GM21529 (cell line): ENCODE data around the gene PAX3.
"Not testable (repeated sequence)": the region's sequence is repeated elsewhere in the genome, so short reads cannot be mapped to it uniquely, and the experiment has no call there.

Experiments
- ATAC-seq: cut with Tn5 transposase; IDR thresholded peaks from one replicate; pipeline ENCODE4 v1.9.1; 2021; ENCODE audit not compliant: unreplicated experiment

Gene PAX3

DNA sequence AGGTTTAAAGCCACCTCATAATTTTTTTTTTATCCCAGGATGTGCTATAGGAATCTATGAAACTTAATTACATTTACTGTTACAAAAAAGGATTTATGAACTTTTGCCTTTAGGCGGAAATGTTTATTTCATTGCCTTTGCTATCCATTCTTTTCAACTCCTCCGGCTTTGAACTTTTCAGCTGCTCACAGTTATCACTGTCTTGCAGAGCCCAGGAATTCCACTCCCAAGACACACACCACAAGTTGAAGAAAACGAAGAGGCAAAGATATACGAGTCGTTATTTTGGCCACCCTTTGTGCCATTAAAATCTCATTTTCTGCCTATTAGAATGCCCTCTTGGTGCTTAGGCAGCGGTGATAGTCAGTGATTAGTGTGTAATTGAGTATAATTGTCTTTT, 80.0 kb downstream of the PAX3 start:
- ATAC-seq = no peak

DNA sequence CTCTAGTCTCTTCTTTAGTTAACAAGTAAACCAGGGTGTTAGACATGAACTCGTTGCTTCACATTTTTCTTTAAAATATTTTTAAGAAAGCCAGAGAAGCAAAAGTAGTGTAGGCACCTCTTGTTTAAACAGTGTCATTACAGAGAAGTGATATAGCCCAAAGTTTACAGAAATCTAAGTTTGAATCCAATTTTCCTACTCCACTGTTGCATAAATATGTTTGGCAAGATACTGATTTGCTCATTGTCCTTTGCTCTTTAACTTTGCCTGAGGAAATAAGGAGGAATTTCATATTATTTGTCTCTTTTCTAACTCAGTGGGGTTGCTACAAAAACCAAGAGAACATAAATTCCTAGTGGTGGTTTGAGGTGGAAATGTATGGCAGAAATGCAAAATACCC, 81.1 kb downstream of the PAX3 start:
- no peak for ATAC-seq

DNA sequence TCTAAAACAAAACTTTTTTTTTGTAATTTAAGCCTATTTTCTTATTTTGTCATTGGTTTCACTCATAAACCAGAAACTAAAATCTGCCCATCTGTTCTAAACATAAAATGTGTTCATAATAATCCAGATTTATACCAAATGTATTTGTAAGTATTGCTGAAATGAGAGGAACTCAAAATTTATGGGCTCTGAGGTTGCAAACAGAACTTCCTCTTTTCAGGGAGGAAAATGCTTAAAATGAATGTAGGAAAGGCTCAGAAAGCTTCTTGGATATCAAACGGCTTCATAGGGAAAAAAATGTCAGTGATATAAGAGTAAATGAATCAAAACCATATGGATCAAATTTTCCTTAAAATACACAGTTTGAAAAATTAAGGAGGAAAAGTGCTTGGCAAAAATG, 83.9 kb downstream of the PAX3 start:
- ATAC-seq = no peak

DNA sequence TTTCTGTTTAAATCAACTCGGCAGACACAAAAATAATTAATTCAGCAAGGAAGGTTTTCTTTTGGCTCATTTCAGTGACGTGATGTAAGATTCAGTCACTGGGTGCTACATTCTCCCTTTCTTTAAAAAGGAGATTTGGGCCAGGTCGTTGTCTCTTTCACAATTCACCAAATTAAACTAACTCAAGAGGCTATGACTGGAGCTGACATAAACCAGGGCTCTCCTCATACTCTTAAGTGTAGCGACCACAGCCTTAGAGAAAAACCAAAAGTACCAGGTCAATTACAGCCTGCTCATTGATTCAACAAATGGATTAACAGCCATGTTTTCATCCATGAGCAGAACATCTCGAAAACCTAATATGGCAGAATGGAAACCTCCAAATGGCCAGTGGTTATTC, 85.7 kb downstream of the PAX3 start:
- ATAC-seq = no peak

DNA sequence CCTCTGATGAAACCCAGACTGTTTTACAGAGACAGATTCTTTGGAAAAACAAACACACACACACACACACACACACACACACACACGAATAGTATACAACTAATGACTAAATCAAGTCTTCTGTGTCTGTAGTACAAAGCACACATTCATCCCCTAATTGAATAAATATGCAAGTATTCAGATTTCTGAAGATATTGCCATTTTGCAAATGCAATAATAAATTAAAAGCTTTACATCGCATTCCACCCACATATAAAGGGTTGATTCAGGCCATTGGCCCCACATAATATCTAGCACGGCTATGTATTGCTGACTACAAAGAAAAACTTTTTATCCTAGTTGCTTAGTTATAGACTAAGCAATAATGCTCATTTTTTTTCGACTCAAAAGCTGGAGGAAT, 86.2 kb downstream of the PAX3 start:
- no peak for ATAC-seq

DNA sequence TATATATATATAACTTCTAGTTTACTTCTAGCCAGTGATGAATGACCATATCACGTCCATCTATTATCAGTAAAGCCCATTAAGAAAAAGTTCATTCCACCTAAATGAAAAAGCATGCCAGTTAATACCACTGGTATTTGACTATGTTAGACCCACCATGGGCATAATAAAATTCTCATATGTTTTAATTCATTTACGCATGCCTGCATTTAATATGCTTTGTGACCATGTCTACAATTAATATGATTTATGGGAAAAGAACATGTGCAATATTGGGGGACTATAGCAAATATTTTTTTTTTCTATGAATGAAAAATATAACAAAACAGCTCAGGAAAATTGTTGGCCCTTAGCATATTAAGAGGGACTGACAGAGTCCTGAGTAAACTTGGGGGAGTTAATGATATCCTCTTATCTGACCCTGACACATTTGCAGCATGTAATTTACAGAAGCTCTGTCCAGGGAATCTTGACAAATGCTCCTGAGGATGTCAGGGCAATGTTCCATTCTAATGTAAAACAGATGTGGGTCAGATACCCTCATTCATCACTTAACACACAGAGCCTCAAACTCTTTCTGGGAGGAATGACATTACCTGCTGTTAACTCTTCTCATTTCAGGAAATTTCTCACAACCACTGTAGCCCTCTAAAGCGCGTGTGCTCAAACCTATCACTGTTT, 90.6 kb downstream of the PAX3 start:
- no peak for ATAC-seq

DNA sequence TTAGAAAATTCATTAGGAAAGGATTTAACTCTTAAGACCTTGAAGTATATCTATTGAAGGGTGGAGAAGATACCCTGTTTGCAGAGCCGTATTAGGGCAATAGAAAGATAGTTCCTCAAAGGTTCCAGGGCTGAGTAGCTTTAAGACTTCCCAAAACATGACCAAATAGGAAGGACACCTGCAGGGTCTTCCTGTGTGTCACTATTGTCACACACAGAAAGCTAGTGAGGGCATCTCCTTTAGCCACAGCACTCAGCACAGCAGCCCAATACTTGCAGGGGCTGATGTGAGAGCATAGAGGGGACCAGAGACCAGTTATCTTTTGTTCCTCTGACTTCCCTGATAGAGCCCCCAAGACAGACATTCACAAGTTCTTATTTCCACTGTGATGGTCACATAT, 93.7 kb downstream of the PAX3 start:
- no peak for ATAC-seq

DNA sequence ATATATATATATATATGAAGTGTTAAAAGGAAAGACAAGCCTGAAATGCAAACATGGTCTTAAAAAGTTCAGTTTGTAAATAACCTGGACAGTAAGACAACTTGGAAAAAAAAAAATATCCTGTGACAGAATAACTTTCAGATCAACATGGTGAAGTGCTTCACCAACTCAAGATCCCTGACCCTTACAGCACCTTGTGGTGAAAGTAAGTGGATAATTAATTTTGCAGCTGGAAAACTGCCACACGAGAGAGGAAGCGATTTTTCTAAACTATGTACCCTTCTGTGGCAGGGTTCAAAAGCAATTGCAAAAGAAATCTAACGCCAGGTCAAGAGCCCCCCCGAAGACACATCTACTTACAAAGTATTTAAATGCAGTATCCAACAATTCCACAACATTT, 95.8 kb downstream of the PAX3 start:
- ATAC-seq = no peak

DNA sequence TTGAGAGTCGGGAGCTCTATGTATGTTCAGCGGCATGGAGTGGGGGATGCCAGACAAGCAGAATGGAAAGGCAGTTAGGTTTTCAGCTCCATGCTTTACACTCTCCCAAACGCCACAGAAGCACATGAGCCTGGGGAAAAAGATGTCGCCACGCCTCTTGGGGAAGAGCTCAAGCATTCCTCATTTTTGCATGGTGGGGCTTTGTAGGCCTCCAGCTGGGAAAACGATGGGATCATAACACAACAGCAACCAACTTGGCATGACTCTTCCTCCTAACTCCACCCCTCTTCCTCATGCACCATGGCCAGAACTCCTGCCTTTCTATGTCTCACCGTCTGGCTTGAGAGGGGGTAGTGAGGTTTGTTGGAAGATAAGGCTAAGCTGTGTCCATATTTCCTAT, 102.6 kb downstream of the PAX3 start:
- ATAC-seq = no peak

DNA sequence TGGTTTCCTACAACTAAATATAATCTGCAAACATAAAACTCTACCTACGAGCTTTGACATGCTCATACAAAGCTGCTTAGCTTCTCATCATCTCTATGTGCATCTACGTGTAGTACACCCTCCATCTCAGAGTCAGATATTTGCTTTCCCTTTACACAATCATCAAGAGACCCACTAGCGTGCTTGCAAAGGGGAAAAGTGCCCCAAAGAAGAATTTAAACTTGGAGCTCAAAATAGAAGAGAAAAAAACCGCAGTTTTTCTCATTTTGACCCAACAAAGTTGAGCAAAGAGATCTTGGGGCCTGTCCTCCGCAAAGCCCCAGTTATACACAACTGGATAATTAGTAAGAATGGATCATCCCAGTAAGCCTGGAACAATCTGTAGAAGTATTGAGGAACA, 104.1 kb downstream of the PAX3 start:
- ATAC-seq = no peak

DNA sequence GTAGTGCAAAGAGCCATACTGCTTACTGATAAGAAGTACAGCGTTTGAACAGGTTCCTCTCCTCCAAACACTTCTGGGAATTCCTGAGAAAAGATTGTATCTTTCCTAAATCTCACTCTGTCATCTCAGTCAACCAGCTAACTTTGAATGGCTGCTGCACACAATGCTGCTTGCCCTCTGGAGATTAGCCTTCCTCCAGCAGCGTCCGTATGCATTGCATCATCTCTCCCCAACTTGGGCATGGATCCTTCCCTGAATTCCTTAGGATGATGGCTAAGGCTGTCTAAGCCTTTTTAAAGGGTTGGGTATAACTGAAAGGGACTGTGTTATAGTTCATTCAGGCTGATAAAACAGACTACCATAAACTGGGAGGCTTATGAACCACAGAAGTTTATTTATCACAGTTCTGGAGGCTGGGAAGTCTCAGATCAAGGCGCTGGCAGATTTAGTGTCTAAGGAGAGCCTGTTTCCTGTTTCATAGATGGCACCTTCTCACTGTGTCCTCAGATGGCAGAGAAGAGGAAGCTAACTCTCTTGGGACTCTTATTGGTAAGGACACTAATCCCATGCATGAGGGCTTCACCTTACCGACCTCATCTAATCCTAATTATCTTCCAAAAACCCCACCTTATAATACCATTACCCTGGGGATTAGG, 105.3 kb downstream of the PAX3 start:
- no peak for ATAC-seq

DNA sequence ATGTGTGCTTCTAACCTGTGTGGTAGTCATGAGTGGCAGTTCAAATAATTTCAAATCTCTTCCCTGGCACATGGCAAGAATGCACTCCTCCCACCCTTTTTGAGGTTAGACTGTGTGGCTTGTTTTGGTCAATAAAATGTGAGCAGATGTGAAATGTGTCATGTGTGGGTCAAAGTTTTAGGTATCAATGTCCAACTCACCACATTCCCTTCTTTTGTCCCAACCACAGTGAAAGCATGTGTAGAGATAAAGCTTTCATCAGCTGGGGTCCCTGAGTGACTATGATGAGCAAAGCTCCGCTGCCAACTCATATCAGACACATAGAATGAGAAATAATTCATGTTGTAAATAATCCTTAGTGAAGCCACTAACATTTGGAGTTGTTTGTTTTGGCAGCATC, 118.2 kb downstream of the PAX3 start:
- ATAC-seq = no peak

DNA sequence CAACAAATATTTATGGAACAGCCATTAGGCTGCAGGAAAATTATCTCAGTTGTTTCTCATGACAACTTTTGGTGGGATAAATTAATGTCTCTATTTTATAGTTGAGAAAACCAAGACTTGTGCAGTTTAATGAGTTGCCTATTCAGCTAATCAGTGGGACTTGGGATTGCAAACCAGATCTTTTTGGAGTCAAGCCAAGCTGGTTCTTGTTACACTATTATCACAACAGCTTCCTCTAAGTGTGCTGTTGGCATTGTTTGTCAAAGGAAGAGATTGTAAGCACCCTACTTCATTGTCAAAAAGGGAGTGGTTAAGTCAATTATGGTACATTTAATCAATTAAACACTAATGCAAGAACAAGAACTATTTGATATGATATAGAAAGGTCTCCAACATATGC, 119.2 kb downstream of the PAX3 start:
- ATAC-seq = no peak

DNA sequence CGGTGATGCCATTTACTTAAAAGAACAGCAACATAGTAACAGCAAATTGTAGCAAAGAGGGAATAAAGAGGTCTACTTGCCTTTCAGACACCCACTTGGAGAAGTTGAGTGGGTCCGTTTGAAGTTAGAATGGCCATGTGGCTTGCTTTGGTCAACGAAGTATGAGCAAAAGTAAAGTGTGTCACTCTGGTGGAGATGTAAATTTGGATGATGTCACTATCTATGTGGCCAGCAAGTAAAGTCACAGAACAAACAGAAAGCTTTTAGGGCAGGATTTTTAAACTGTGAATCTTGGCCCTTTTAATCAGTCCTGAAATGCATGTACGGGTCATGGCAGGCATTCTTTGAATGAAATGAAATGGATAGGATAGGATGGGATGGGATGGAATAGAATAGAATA, 120.3 kb downstream of the PAX3 start:
- no peak for ATAC-seq

DNA sequence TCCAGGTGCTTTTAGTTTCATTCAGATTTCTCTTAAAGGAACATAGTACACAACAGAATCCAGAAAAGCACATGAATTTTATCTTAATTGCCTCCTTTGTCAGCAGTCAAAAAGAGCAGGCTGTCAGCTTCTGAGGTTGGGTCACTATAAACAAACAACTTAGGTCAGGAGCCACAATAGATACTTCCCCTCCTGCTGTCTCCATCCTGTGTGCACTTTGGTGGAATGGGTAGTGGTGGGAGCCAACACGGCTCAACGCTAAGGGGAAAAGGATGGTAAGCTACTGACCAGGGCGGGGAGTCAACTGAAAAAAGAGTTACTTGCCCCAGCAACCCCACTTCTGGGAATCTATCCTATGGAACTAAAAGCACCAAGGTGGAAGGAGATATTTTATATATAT, 121.9 kb downstream of the PAX3 start:
- ATAC-seq = no peak

DNA sequence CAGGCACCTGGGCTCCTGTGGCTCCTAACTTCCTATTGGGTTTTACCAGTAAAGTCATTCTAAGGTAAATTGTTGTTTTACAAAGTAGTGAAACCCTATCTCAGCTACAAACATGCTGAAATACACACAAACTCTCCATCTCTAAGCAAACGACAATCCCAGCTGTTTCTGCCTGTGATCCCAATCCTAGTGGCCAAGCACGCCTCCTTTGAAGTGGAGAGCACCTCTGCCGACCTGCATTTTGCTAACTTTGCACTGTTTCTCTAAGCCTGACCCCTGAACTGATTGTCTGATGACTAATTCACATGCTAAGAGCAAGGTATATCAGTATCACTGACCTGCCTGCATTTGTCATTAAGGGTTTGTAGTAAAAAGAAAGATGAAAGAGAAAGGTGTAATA, 124.3 kb downstream of the PAX3 start:
- no peak for ATAC-seq

DNA sequence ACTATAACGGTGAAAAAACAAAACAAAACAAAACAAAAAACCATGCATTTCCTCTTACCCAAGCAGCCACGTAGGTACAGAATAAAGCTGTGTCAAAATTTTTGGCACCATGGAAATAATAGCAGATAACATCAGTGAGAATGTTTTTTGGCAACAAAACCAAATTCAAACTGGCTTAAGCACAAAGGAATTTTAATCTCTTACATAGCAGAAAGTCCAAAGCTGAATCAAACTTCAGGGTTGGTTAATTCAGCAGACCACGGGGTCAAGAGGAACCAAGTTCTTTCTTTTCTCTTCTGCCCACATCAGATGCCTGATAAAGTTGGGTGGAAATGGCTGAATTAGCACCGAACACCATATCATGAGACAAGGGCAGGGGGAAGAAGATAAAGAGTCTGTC, 129.5 kb downstream of the PAX3 start:
- no peak for ATAC-seq

DNA sequence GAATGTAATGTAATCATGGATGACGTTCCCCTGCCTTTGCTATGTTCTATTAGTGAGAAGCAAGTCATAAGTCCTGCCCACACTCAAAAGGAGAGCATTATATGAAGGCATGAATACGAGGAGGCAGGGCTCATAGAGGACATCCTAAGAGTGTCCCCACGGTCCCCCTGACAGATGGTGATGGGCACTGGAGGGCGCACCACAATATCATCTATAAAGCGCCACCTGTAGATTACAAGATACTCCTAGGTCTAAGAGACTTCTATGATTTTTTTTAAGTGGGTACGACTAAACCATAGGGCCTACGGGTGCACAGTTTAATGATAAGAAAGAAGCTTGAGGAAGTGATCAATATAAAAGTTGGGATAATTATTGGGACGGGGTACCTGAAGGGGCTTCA, 131.0 kb downstream of the PAX3 start:
- ATAC-seq = no peak

DNA sequence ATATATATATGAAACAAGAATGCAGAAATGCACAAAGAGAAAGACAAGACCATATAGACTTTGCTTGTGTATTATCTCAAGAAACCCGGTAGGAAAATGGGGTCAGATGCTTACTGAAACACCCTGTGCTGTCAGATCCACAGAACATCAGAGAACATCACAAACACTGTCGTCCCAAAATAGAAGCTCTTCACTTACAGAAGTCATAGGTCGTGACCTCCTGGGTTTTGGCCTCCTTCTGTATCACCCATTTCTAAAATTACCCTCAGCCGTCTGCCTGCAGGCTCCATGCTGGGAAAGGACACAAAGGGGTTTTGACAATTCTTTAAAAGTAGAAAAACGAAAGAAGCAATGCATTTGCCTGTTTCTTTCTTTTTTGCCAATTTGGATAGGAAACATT, 137.9 kb downstream of the PAX3 start:
- no peak for ATAC-seq

DNA sequence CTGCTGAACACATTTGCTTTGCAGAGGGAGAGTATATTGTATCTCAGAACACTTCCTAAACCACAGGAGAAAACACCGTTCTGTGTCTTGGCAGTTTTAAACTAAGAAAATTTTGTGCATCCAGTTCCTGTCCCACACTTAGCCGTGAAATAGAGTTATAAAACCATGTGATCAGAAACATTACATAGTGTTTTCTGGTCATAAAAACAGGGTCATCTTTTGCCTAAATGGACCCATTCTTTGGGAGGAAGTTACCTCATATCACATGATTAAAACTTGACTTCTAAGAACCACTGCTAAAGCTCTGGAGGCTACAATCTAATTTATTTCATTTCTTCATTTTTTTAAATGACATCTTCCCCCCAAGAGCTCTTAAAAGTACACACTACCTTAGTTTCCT, 138.7 kb downstream of the PAX3 start:
- ATAC-seq = no peak

DNA sequence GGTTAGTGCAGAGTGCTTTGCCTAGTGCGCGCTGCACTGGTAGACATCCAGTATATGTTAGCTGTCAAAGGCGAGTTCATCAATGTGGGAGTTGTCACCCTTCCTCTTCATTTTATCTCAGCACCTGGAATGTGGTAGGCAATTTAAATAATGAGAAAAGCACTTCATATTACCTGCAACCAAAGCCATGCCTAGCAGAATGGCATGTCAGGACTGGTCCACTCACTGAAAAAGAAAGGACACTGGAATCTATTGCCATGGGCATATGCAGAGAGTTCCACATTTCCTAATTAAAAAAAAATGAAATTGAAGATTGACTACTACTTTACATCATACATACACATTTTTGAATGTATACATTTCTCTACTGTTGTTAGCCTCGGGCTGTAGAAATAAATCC, 139.6 kb downstream of the PAX3 start:
- no peak for ATAC-seq

DNA sequence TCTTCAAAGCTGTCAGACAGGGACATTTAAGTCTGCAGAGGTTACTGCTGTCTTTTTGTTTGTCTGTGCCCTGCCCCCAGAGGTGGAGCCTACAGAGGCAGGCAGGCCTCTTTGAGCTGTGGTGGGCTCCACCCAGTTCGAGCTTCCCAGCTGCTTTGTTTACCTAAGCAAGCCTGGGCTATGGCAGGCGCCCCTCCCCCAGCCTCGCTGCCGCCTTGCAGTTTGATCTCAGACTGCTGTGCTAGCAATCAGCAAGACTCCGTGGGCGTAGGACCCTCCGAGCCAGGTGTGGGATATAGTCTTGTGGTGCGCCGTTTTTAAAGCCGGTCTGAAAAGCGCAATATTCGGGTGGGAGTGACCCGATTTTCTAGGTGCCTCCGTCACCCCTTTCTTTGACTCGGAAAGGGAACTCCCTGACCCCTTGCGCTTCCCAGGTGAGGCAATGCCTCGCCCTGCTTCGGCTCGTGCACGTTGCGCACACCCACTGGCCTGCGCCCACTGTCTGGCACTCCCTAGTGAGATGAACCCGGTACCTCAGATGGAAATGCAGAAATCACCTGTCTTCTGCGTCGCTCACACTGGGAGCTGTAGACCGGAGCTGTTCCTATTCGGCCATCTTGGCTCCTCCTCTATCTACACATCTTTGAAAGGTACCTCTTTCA, 143.7 kb downstream of the PAX3 start:
- not testable (repeated sequence) for ATAC-seq
